GM12875 (cell line): ENCODE results near the gene SRPK2.
"Not testable (repeated sequence)": the region's sequence is repeated elsewhere in the genome, so short reads cannot be mapped to it uniquely, and the experiment has no call there.

Experiments used
- H3K4me3 ChIP-seq: one replicate; pipeline ENCODE4 v1.5.1; 2011; ENCODE audit warnings: low read depth, low read length, control low read depth
- CTCF ChIP-seq: IDR thresholded peaks from 2 replicates; pipeline ENCODE4 v1.5.1; 2011; ENCODE audit warnings: low read depth, mild to moderate bottlenecking, control low read depth, inconsistent platforms, low read length, moderate library complexity, borderline replicate concordance; ENCODE audit not compliant: insufficient read depth

Gene SRPK2

GRCh38 chr7:105365541-105366534 lies 22.9 kb downstream of the SRPK2 start:
- no peak for TF ChIP-seq CTCF

GRCh38 chr7:105364684-105365083 lies 24.0 kb downstream of the SRPK2 start:
- no peak for TF ChIP-seq CTCF
- no peak overlapping the region for H3K4me3 ChIP-seq

More at GRCh38 chr7:105365541-105366534, 22.9 kb downstream of the SRPK2 start:
- no peak overlapping the region for H3K4me3 ChIP-seq

DNA sequence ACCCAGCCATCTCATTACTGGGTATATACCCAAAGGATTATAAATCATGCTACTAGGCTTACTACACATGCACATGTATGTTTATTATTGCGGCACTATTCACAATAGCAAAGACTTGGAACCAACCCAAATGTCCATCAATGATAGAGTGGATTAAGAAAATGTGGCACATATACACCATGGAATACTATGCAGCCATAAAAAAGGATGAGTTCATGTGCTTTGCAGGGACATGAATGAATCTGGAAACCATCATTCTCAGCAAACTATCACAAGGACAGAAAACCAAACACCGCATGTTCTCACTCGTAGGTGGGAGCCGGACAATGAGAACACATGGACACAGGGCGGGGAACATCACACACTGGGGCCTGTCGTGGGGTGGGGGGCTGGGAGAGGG lies 25.1 kb downstream of the SRPK2 start:
- H3K4me3 ChIP-seq, result not testable (repeated sequence)

DNA sequence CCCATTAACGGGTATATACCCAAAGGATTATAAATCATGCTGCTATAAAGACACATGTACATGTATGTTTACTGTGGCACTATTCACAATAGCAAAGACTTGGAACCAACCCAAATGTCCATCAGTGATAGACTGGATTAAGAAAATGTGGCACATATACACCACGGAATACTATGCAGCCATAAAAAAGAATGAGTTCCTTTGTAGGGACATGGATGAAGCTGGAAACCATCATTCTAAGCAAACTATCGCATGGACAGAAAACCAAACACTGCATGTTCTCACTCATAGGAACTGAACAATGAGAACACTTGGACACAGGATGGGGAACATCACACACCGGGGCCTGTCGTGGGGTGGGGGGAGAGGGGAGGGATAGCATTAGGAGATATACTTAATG lies 26.0 kb downstream of the SRPK2 start:
- H3K4me3 ChIP-seq, result not testable (repeated sequence)

DNA sequence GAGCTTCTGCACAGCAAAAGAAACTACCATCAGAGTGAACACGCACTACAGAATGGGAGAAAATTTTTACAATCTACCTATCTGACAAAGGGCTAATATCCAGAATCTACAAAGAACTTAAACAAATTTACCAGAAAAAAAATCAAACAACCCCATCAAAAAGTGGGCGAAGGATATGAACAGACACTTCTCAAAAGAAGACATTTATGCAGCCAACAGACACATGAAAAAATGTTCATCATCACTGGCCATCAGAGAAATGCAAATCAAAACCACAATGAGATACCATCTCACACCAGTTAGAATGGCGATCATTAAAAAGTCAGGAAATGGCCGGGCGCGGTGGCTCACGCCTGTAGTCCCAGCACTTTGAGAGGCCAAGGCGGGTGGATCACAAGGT lies 26.7 kb downstream of the SRPK2 start:
- not testable (repeated sequence) for H3K4me3 ChIP-seq

DNA sequence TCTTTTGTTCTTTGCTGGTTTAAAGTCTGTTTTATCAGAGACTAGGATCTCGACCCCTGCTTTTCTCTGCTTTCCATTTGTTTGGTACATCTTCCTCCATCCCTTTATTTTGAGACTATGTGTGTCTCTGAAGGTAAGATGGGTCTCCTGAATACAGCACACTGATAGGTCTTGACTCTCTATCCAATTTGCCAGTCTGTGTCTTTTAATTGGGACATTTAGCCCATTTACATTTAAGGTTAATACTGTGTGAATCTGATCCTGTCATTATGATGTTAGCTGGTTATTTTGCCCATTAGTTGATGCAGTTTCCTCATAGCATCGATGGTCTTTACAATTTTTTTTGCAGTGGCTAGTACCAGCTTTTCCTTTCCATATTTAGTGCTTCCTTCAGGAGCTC lies 28.6 kb downstream of the SRPK2 start:
- H3K4me3 ChIP-seq, result not testable (repeated sequence)

GRCh38 chr7:105355701-105356100 lies 33.0 kb downstream of the SRPK2 start:
- no peak for TF ChIP-seq CTCF
- no peak overlapping the region for H3K4me3 ChIP-seq

DNA sequence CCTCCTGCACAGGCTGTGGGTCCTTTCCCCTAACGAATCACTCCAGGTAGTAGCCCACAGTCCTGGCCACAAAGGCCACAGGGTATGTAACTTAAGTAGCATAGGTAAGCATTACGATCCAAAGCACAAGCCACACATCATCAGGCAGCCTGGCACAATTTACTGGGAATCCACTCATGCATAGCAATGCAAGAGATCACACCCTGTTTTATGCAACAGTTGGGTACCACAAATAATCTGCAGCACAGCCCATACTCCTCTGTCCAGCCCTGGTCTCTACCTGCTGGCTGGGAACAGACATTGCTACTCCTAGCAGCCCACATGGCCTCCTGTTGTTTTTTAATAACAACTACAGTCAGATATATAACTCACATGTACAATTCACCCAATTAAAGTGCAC lies 34.3 kb downstream of the SRPK2 start:
- TF ChIP-seq CTCF, result no peak
- H3K4me3 ChIP-seq, result no peak overlapping the region

DNA sequence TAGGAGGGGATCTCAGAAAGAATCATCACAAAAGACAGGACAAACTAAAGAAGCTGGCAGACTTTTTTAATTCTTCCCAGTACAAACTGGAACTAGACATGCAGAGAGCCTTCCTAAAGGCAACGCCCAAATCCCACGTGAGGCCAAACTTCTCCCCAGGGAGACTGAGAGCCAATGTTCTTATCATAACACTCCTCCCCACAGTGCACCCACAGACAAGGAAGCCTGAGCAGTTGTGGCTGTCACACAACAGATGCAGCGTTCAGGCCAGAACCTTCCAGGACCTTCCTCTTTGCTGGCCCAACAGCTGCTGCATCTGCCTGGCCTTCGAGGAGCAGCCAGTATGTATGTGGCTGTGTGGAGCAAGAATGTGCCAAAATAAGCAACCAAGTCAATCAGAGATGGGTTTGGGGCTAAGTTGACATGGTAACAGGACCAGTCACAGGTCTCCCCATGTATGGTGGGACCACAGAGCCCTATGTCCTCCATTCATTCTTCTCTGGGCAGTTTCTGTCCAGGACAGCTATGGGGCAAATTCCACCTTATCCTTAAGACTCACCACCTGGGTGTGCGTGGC lies 34.9 kb downstream of the SRPK2 start:
- H3K4me3 ChIP-seq, result no peak overlapping the region
- no peak for TF ChIP-seq CTCF
